Activated CD8-positive, alpha-beta memory T cell treated with anti-CD3 and anti-CD28 coated beads, Interleukin-2, amount 50 U/mL, for 48 hours (primary cell): ENCODE results near the gene SLC12A8.

ENCODE experiments used
- DNase-seq: peaks from one replicate; pipeline ENCODE4 v3.0.0-alpha.2; 2020

SLC12A8 gene

DNA sequence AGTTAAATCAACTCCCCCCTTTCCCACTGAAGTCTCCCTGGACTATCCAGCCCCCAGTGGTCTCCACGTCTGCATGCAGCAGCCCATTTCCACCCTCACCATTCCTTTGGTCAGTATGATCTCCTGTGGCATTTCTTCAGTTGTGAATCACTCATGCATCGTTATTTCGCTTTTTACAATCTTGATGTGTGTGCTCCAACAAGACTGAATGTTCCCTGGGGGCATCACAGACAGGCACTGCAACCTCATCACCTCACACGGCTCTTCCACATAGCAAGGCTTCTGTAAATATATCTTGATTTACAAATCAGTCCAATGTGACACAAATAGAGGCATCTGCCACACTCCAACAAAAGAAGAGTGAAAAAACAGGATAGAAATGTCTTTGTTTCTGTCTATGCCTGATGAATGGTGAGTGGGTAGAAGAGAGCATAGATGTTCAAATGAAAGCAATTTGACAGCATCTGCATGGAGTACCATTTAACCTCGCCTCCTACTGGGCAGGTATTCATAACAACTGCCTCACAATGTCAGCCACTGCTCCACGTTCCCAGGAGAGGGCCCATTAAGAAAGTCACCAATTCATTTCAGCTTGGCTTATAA lies 162.0 kb downstream of the SLC12A8 start:
- DNase-seq, result no peak

GRCh38 chr3:125048282-125048681 lies 164.3 kb downstream of the SLC12A8 start:
- DNase-seq, result no peak

- no peak for DNase-seq
Measured at GRCh38 chr3:125045965-125046364, 166.6 kb downstream of the SLC12A8 start.

- DNase-seq, result no peak
Measured at GRCh38 chr3:125045194-125045593, 167.4 kb downstream of the SLC12A8 start.

- no peak for DNase-seq
Measured at GRCh38 chr3:125043599-125044151, 168.9 kb downstream of the SLC12A8 start.

DNA sequence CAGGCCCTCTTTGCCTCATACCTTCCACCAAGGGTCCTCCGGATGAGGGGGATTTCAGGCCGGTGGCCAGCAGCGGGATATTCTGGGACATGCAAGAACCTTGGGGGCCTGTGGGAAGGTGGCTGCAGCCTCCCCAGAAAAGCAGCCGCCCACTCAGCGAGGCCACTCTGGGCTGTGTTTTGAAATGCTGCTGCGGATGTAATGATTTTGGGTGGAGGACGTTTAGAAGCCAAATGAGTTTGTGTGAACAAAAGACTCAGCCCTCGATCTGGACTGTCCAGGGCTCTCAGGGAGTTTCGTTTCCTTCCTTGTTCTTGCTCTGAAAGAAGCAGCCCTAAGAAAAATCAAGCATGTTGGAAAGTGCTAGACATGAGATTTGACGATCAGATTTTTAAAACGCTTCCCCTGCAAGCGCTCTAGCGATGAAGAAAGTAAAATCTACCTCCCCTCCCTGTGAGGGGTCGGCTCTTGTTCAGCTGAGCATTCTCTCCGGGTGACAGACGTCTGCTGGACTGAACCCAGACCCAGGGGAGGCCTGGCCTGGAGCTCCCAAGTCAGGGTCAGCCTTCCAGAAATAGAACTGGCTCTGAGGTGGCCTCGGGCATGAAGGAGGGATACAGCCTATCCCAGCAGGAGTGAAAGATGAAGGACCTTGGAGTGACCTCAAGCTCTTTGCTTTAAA lies 169.7 kb downstream of the SLC12A8 start:
- DNase-seq, result no peak

DNA sequence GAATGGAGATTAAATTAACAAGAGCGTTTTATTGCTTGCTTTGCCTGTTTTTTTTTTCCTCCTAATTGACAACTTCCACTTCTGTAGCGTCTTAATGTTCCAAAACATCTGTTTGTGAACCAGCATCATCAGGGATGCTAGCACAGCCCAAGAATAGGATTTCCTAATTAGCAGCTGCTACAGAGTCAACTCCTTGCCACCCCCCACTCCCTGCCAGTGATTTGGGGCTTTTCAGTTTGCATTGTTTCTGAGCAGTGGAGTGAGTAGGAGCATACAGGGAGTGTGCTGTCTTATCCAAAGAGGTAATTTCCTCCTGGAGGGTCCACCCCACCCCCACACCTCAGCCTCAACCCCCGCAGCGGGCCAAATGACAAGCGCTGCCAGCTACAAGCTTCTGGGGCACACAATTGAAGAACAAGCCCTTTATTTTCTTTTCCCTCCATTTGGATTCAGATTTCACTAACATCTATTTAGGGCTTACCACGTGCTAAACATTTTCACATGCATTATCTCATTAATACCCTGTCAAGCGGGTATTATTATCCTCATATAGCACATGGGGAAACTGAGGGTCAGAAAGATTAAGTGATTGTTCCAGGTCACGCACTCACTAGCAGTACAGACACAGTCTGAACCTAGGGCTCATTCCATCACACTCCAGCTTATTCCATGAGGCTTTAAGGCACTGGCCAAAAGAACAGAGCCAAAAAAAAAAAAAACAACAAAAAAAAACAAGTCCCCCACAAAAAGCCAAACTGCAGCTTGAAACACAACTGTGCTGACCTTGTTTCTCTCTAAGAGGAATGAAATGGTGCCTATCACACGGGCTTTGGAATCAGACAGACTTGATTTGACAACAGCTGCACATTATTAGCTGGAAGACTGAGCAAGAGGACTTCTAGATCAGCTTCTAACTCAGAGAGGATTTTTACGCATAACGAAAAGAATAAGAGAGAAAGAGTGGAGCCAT lies 173.1 kb downstream of the SLC12A8 start:
- no peak for DNase-seq

GRCh38 chr3:125037498-125038150 lies 174.9 kb downstream of the SLC12A8 start:
- DNase-seq, result no peak

- DNase-seq, result no peak
Measured at GRCh38 chr3:125035217-125035616, 177.3 kb downstream of the SLC12A8 start.

GRCh38 chr3:125033616-125034015 lies 178.9 kb downstream of the SLC12A8 start:
- no peak for DNase-seq

DNA sequence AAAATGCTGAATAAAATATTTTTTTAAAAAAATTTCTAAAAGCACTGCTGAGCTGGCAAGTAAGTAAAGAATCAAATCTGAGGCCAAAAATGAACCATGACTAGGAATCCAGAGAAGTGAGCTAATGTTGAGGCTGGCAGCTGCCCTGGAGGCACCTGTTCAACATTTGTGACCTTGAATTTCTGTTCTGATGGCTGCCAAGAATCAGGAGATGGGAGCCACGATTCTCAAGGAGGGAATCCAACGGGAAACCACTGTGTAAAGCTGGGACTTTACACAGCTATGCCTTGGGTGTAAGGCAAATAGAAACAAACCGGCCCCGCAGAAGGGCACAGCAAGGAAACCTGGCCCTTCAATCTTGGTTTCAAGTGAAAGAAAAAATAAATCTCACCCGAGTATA lies 179.4 kb downstream of the SLC12A8 start:
- no peak for DNase-seq

- DNase-seq, result no peak
Measured at GRCh38 chr3:125032683-125033082, 179.9 kb downstream of the SLC12A8 start.
